ENCODE measurements around the gene DUS4L. TPM values are rescaled to one million over a fixed set of nuclear protein-coding genes. Genes with fewer than 3 reads are reported as not detected.
A peak's percentile ranks its signal among the peaks of the same experiment; 100 is the strongest.

DUS4L gene
- total RNA-seq, 1 donor from 2014 or later: 0.75 TPM

- H3K4me3 ChIP-seq: no peak overlapping the region
- no peak for TF ChIP-seq CTCF (IDR thresholded peaks at IDR 0.05)
- peak overlapping the region; percentile 79 to 93 for H3K27ac ChIP-seq
- H3K36me3 ChIP-seq: peaks cover 0 to 4% of the 10 kb centered on the region in 2 donors
- H3K9me3 ChIP-seq: no peaks in the 10 kb centered on the region
- DNase-seq (ENCODE audit: low spot score in 2 of 2): no peak
- H3K4me1 ChIP-seq: peaks cover 4 to 60% of the 10 kb centered on the region in 2 donors
- intact Hi-C loops (cut with DNase I): loop anchor here (5.0 to 10.0 kb wide), 3 partner anchors 110 to 352 kb away; no protein-coding TSS in a partner anchor
- no peaks in the 10 kb centered on the region for H3K27me3 ChIP-seq
Observed at GRCh38 chr7:107592361-107593024, 28.7 kb downstream of the DUS4L start.

GRCh38 chr7:107593025-107593410 is 29.2 kb downstream of the DUS4L start:
- Histone ChIP-seq H3K9me3 (no peaks in the 10 kb centered on the region), H3K4me1 (peaks cover 4 to 60% of the 10 kb centered on the region in 2 donors), H3K36me3 (peaks cover 0 to 4% of the 10 kb centered on the region in 2 donors), H3K27me3 (no peaks in the 10 kb centered on the region), H3K27ac (peak overlapping the region; percentile 79 to 93), H3K4me3 (no peak overlapping the region)
- DNase-seq (ENCODE audit: low spot score in 2 of 2): no peak
- intact Hi-C loops (cut with DNase I): loop anchor here (5.0 to 10.0 kb wide), 3 partner anchors 109 to 352 kb away; no protein-coding TSS in a partner anchor
- no peak for TF ChIP-seq CTCF (IDR thresholded peaks at IDR 0.05)

- Histone ChIP-seq H3K27me3 (no peaks in the 10 kb centered on the region), H3K4me1 (peaks cover 4 to 58% of the 10 kb centered on the region in 2 donors), H3K27ac (peak overlapping the region; percentile 79 to 93), H3K4me3 (no peak overlapping the region), H3K36me3 (peaks cover 0 to 4% of the 10 kb centered on the region in 2 donors), H3K9me3 (no peaks in the 10 kb centered on the region)
- TF ChIP-seq CTCF (IDR thresholded peaks at IDR 0.05): no peak
- DNase-seq (ENCODE audit: low spot score in 2 of 2): peak in 1 of 2 donors; percentile 75
- intact Hi-C loops (cut with DNase I): loop anchor here (1.0 to 10.0 kb wide), 7 partner anchors 15 to 972 kb away; partner anchors contain the start of genes BCAP29, CBLL1, COG5 and DNAJB9
Observed at GRCh38 chr7:107594961-107595737, 31.4 kb downstream of the DUS4L start.

GRCh38 chr7:107596881-107597581 is 33.3 kb downstream of the DUS4L start:
- Histone ChIP-seq H3K9me3 (no peaks in the 10 kb centered on the region), H3K36me3 (peaks cover 9 to 10% of the 10 kb centered on the region in 2 donors), H3K27ac (peak overlapping the region; percentile 78 to 93), H3K4me3 (no peak overlapping the region), H3K4me1 (peaks cover 4 to 49% of the 10 kb centered on the region in 2 donors), H3K27me3 (no peaks in the 10 kb centered on the region)
- TF ChIP-seq CTCF (IDR thresholded peaks at IDR 0.05): no peak
- intact Hi-C loops (cut with DNase I): loop anchor here (5.0 to 10.0 kb wide), 3 partner anchors 145 to 970 kb away; partner anchors contain the start of genes CBLL1, DNAJB9 and THAP5
- DNase-seq (ENCODE audit: low spot score in 2 of 2): no peak

GRCh38 chr7:107597582-107597916 is 33.8 kb downstream of the DUS4L start:
- no peak for TF ChIP-seq CTCF (IDR thresholded peaks at IDR 0.05)
- Histone ChIP-seq H3K4me1 (peaks cover 4 to 44% of the 10 kb centered on the region in 2 donors), H3K4me3 (no peak overlapping the region), H3K9me3 (no peaks in the 10 kb centered on the region), H3K27ac (peak overlapping the region; percentile 78 to 93), H3K36me3 (peaks cover 10 to 13% of the 10 kb centered on the region in 2 donors), H3K27me3 (no peaks in the 10 kb centered on the region)
- intact Hi-C loops (cut with DNase I): loop anchor here (5.0 to 10.0 kb wide), 3 partner anchors 145 to 970 kb away; partner anchors contain the start of genes CBLL1, DNAJB9 and THAP5
- no peak for DNase-seq (ENCODE audit: low spot score in 2 of 2)

Data from ascending aorta (tissue), 2 donors.